Activated naive CD4-positive, alpha-beta T cell treated with anti-CD3 and anti-CD28 coated beads, Interleukin-2, amount 50 U/mL, for 16 hours (primary cell): ENCODE measurements around the gene SALL3.

ENCODE experiments used
- DNase-seq: peaks from one replicate; pipeline ENCODE4 v3.0.0-alpha.2; 2020

The SALL3 gene

DNA sequence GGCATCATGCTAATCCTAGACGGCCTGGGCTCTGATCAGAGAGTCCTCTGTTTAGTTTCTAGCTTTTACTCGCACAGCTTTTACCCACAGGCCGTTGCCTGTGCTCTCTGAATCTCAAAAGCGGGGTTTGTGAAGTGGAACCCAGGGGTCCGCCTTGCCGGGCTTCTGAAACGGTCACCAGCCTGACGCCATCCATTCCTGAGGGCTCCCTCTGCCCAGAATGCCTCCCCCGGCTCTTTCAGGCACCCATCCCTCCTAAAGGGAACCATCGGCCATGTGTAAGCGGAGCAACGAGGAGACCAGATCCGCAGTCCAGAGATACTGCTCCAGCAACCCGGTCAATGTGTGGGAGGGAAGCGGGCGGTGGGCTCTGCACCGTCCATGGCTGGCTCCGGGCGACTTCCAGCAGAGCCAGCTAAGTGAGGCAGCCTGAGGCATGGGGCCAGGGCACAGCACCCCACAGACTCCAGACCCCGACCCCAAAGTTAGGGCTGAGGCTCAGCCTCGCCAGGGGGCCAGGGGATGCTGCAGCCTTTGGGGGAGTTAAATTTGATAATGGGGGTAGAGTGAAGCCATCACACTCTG, 28.8 kb downstream of the SALL3 start:
- DNase-seq = no peak

DNA sequence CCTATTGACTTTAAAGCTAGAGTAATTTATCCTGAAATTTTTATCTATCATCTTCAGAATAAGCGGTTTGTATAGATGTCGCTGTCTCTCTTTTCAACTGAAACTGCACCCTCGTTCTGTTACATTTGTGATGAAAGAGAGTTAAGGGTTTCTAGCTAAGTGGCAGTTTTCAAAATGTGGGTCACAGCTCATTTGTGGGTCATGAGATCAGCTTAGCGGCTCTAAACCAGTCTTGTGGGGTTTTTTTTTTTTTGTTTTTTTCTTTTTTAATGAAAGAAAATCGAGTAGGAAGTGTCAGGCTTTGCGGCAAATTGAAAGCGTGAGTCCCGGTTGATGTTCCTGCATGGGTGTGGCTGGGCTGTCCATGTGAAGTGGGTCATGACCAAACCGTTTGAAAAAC, 31.2 kb downstream of the SALL3 start:
- DNase-seq = no peak

DNA sequence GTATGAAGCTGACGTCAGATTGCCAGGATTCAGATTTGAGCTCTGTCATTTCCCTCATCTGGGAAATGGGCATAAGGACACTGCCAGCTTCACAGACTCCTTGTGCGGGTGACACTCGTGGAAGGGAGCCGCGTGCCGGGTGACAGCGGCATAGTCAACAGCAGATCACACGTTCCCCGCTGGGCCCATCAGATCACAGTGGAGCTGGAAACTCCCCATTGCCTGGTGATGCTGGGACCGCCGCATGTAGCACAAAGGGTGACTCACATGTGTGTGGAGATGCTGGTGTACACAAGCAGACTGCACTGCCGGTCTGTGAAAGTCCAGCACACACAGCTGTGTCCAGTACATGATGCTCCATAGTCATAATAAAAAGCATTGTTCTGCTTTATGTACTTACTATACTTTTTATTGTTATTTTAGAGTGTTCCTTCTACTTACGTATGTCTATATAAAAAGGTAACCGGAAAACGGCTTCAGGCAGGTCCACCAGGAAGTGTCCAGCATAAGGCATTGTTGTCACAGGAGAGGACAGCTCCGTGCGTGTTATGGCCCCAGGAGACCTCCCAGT, 31.8 kb downstream of the SALL3 start:
- DNase-seq = no peak

DNA sequence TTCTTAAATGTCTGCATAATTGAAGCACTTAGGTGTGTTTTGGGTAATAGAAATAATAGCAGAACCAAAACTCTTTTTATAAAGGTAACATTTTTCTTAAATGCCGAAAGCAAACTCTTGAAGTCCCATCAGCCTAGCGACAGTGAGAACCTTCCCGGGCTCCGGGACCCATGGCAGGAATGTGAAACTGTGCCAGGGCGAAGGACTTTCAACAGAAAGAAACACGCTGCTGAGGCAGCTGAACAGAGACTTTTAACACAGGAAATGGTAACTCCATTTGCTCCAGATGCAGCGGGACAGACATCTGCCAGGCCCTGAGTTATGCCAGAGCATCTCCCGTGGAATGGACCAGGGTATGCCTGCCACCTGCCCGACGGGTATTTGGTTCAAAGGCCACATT, 34.3 kb downstream of the SALL3 start:
- DNase-seq = no peak

DNA sequence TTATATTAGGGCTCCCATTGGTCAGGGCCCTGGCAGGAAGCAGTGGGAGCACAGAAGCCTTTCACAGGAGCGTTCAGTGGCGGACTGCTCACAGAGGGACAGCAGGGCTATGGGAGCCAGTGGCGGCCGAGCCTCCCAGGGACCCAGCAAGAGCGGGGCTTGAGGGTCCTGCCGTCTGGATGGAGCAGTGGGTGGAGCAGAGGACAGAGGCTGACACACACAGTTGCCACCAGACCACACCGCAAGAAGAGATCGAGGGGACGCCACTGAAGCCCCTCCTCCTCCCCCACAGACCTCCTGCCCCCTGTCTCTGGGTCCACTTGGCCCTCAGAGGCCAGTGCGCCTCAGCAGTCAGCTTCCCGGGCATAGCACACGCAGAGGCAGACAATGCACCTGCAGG, 39.3 kb downstream of the SALL3 start:
- no peak for DNase-seq

DNA sequence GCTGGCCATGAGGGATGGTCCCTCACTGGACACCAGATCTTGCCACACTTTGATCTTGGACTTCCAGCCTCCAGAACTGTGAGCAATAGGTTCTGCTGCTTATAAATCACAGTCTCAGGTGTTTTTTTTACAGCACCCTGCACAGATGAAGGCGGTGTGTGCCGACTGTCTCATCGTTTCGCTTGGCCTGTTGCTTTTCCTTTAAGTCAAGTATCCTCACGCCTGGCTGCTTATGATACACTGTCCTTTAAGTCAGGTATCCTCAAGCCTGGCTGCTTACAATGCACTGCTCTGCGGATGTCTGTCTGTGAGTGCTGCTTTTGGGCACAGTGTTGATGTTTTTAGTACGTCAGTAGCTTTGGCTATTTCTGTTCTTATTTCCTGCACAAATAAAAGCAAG, 40.3 kb downstream of the SALL3 start:
- DNase-seq = no peak

DNA sequence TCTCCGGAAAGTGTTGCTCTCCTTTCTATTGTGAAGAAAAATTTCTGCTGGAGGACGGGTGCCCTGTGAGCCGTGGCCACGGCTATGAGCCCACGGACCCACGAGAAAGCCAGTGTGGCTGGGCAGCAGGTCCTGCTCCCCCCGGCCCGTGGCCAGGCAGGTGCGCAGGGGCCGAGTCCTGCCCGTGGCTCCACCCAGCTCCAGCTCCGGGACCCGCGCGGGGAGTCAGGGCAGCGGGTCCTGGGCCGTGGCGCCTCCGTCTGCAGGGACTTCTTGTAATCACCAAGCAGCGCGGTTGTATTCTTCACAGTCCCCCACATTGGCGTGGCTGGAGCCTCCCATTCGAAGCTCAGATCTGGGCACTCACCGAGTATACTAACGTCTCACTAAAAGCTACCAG, 43.0 kb downstream of the SALL3 start:
- no peak for DNase-seq

DNA sequence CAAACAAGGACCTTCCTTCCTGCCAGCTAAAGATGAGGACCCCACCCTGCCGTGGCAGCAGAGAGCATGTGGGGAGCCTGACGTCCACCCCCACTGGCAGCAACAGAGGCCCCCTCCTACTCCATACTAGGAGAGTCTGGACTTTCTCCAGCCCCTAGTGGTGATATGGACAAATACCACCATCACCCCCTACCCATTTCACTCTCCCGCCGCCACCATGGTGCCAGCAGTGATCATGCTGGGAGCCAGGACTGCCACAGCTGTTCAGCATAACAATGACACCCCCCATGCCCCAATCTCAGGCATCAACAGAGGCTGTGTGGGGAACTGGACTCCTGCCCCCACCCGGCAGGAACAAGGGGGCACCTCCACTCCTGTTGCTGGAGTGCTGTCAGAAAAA, 46.9 kb downstream of the SALL3 start:
- no peak for DNase-seq

DNA sequence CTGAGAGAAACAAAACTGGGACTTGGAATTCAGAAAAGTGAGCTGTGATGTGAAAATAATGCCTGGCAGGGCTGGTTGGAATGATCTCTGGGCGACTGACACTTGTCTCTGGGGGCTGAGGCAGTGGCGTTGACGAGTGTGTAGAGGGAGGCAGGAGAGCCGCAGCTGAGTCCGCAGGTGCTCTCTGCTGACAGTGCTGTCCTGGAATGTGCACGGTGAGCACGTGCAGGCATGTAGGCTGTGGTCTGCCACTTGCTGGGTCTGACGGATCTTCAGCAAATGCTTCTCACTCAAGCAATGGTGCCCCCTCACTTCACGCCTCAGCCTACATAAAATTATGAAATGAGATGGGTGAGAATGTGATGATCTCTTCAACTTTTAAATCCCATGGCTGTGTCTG, 51.1 kb downstream of the SALL3 start:
- DNase-seq = no peak

DNA sequence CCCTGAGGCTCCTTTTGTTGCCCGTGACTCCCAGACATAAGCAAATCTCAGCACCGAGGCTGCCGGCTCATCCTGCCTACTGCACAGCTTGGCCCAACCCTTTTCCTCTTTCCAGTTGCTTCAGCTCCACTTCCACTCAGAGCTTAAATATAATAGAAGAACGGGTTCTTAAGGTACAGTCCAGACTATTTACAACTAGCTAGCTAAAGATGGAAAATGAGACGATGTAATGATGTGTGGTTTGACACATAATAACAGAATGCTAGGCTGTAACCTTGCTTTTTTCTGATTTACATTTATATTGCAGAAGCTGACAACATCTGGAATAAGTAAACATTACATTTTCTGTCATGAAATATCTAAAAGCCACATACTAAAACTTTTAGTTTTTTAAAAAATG, 62.7 kb downstream of the SALL3 start:
- no peak for DNase-seq

DNA sequence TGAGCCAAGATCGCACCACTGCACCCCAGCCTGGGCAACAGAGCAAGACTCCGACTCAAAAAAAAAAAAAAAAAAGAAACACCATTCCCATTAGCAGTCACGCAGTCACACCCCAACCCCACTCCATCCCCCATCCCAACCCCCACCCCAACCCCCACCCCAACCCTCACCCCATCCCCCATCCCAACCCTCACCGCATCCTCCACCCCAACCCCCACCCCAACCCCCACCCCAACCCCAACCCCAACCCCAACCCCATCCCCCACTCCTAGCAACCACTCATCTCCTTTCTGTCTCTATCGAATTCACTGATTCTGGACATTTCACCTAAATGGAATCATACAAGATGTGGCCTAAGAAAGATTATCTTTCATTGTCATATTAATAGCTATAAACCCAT, 63.7 kb downstream of the SALL3 start:
- no peak for DNase-seq

DNA sequence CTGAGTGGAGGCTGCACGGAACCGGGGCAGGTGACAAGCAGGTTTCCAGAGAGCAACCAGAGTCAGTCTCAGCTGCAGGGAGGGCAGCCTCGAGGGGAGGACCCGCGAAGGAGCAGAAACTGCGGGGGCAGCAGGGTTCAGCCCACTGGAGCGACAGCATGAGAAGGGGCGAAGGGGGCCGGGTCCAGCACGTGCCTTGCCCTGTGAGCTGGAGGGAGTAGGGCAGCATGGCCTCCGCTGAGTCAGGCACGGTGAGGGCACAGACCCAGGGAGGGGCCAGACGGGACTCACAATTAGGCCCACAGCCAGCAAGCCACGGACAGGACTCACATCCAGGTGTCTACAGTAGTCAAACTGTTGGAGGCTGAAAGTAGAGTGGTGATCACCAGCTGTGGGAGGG, 66.9 kb downstream of the SALL3 start:
- no peak for DNase-seq

DNA sequence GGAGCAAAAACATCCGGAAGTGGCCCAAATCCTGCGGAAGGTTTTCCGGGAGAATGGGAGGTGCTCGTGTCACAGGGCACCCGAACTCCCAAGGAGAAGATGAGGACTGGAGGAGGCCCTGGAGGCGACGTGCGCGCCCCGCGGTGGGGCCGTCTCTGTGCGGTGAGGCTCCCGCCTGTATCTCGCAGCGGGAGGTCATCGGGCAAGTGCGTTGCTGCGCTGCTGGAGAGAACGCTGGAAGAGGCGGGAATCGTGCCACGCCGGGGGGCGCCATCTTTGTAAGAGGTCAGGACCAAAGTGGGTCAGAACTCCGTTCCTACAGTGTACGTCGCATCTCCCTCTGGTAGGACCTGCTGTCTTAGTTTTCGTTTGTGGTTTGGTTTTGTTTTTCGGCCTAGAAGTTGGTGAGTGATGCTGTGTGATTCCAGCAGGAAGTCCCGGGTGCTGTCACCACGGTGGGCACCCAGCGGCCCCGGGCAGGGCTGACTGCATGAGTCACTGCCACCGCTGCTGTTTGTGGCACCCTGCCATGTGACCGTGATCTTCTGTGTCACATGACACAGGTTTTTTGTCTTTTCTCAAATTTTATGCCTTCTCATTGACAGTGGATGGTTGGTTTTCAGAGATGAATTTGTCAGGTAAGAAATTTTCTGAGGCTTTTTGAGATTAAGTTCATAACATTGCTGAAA, 68.1 kb downstream of the SALL3 start:
- DNase-seq = no peak

DNA sequence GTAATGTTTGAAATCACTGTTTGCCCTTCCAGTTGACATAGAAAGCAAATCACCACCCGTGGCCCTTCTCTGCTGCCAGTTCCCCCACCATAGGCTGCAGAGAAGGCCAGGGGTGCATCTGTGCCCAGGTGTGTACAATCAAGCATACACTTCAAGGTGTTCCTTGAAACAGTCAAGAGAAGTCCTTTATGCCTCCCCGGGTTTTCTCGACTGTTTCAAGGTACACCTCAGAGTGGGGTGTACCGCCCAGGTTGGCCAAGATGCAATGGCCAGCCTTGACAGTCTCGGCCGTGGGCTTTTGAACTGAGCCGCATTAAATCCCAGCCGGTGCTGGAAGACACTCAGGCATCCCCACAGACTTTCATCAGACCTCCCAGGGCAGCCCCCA, 68.6 kb downstream of the SALL3 start:
- DNase-seq = no peak

DNA sequence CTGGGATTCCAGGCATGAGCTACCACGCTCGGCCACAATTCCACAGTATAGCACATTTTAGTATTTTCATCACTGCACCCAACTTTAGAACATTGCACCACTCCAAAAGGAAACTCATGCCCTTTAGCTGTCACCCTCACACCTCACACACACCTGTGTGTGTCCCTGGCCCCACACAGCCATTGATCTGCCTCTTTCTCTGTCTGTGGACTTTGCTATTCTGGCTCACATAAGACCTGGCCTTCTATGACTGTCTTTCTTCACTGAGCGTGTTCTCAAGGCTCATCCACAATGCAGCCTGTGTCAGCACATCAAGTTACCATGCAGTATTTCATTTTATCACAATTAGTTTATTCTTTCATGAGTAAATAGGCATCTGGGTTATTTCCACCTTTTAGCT, 69.9 kb downstream of the SALL3 start:
- no peak for DNase-seq
